GM10847 (cell line): ENCODE measurements around the gene PRSS56.

ENCODE experiments used
- POLR2A ChIP-seq: IDR thresholded peaks from 2 replicates; pipeline ENCODE4 v1.6.1; 2011; ENCODE audit not compliant: insufficient read length; ENCODE audit errors: extremely low read depth

The PRSS56 gene

GRCh38 chr2:232519581-232520438, at the start of gene PRSS56:
Gene PRSS56, plus strand, starts transcription at chr2:232520388. Its CDS starts 211 bp downstream, at chr2:232520599.
- TF ChIP-seq POLR2A = no peak

DNA sequence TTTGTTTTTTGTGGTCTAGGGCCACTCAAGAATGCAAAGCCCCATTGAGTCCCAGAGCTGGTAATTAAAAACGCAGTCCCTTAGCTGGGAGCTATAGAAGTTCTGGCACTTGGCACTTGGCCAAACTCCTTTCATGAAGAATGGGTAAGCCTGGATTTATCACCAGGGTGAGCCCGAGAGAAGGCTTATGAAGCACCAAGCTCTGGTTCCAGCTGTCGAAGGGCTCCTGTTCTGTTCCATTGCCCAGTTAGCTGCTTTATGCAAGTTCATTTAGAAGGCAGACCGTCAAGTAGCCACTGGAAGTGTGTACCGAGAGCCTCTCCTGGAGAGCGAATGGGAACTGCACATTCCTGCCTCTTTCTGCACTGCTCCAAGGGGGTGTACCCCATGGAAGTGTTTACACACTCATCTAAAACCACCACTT, 46.7 kb upstream of the PRSS56 start:
- no peak for TF ChIP-seq POLR2A

GRCh38 chr2:232476045-232476444, 44.1 kb upstream of the PRSS56 start:
- no peak for TF ChIP-seq POLR2A

- TF ChIP-seq POLR2A = no peak
Measured at GRCh38 chr2:232476791-232477190, 43.4 kb upstream of the PRSS56 start.

DNA sequence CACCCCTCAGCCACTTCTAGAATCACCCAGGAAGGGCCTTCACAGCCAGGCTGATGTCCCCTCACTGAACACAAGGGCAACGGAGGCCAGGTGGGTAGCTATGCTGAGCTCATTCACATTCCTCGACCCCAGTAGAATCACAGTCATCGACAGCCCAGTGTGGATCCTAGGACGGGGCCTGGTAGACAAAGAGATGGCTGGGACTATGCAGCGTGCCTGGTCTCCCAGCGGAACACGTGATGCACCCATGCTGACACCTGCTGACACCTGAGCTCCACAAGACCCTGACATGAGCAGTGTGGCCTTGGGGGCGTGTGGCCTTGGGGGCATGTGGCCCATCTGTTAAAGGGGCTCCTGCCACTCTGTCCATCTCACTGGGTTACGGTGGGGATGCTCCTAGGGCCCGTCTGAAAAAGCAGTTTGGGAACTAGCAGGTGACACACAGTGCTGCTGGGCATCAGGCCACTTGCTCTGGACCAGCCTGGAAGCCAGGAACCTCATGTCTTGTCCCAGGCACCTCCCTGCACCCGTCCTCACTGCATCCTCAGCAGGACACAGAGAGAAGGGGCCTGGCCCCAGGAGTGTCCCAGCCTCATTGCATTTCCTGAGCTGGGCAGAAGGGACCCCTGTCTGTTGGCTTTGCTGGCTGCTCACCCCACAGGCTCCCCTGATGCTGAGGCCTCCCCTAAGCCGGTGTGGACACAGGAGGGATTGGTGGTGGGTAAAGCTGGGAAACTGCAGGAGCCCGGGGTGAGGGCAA, 42.3 kb upstream of the PRSS56 start:
- no peak for TF ChIP-seq POLR2A

- TF ChIP-seq POLR2A = no peak
Measured at GRCh38 chr2:232478571-232479340, 41.4 kb upstream of the PRSS56 start.

GRCh38 chr2:232479341-232480200, 40.6 kb upstream of the PRSS56 start:
- no peak for TF ChIP-seq POLR2A

DNA sequence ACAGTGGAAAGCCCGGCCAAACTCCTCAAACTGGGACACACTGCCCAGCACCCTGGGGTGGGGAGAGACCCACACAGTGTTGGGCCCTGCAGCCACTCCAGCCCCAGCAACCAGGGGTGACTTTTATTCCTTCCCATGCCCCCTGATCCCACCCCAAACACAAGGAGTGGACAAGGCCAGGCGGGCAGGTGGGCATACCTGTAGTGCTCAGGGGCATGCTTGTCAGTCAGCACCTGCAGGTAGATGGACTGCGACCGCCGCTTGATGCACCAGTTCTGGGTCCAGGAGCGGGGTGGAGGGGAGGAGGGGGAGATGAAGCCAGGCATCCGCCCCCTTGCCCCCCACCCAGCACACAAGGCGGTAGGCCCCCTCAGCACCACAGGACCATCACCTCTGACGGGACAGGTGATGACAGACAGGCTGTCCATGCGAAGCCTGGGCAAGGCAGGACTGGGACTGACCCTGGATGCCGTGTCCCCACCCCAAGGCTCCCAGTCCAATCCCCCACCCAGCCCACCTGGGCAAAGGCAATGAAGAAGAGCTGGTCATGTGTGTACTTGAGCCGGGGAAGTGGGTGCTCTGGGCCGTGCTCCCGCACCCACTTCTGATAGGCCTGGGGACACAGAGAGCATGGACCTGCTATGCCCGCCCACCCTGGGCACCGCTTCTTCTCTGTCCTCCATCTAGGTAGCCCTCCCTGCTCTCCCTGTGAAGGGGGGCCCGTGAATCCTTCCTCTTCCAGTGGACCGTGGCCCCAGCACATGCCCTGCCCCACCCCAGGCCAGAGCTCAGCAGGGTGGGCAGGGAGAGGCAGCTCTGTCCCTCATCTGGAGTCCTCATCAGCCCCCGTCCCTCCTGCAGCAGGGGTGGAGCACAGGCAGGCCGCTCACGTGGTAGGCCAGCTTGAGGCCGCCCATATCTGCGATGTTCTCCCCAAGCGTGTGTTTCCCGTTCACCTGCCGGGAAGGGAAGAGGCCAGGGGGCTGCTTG, 39.7 kb upstream of the PRSS56 start:
- TF ChIP-seq POLR2A = no peak

DNA sequence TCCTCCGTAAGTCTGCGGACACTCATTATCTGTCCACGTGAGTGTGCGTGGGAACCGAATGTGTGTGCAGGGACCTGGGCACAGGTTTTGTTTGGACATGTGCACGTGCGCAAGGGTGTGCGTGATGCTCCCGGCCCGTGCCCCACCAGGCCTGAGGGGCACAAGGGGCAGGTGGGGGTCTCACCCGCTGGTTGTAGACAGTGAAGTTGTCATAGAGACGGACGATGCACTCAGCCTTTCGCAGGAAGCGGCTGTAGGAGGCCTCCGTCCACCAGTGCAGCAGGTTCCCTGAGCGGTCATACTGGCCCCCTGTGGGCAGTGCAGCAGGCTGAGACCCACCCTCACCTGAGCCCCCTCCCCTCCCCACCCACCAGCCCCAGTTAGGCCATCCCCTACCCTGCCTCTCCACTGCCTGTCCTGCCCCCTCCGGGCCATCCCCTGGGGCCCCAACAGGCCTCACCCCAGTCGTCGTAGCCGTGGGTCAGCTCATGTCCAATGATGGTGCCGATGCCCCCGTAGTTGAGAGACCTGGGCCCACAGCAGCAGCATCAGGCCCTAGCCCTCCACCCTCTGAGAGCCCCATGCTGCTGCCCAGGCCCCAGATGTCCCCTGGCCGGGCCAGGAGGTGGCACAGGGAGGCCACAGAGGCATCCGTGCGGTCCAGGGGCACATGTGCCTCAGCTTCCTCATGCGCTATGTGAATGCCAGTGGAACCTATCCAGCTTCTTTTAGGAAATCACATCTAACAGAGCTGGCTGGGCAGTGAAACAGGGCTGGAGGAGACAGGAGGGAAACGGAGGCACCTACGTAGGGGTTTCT, 38.7 kb upstream of the PRSS56 start:
- no peak for TF ChIP-seq POLR2A

DNA sequence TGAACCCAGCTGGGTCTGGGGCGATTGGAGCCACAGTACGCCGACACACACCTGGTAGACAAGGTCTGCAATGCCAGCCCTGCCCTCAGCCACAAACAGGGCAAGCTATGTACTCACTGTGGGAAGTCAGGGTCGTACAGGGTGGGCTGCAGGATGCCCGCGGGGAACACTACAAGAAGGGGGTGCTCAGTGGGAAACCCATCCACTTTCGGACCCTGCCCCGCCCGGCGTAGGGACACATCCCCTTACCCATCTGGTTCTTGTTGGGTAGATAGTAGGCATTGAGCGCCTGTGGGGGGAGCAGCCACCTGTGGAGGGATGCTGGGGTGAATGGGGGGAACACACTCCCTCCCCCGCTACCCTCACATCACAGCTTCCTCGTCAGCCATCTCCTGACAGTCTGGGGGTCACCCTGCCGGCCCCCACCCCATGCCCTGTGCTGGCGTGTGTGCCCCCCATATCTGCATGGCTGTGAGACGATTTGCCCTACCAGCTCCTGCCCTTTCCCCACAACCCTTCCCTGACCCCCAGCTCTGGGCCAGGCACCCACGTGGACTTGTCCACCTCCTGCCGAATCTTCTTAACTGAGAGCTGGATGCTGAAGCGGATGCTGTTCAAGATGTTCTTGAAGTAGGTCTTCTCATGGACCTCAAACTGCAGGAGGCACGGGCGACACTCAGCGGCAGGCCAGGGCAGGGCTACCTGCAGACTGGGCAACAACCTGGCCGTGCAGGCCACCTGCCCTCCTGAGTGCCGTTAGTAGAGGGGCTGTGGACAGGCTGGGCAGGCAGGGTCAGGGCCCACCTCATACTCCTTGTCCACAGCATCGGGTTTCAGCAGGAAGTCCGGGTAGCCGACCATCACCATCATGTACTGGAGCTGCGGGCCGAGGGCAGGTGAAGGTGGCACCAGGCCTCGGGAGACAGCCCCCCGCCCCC, 37.6 kb upstream of the PRSS56 start:
- no peak for TF ChIP-seq POLR2A

GRCh38 chr2:232483311-232483922, 36.8 kb upstream of the PRSS56 start:
- TF ChIP-seq POLR2A = no peak

- no peak for TF ChIP-seq POLR2A
Measured at GRCh38 chr2:232483923-232484627, 36.1 kb upstream of the PRSS56 start.
